ENCODE data around the gene PFKL.

The PFKL gene

GRCh38 chr21:44299458-44300261 is at the start of gene PFKL:
Gene PFKL, plus strand, starts transcription at chr21:44300053. Its CDS starts 53 bp downstream, at chr21:44300106.
- peak; percentile 45 for DNase-seq

GRCh38 chr21:44253832-44254710 is 45.8 kb upstream of the PFKL start:
- DNase-seq = no peak

- DNase-seq = peak; percentile 28
Measured at GRCh38 chr21:44255511-44255981, 44.3 kb upstream of the PFKL start.

- DNase-seq = no peak
Measured at GRCh38 chr21:44258056-44258725, 41.7 kb upstream of the PFKL start.

- DNase-seq = no peak
Measured at GRCh38 chr21:44259082-44259705, 40.7 kb upstream of the PFKL start.

- DNase-seq = no peak
Measured at GRCh38 chr21:44260066-44260465, 39.8 kb upstream of the PFKL start.

- DNase-seq = no peak
Measured at GRCh38 chr21:44260791-44261631, 38.8 kb upstream of the PFKL start.

GRCh38 chr21:44261675-44262295 is 38.1 kb upstream of the PFKL start, which contains the start of gene DNMT3L:
Gene DNMT3L, minus strand, starts transcription at chr21:44261897. Its CDS starts 638 bp downstream, at chr21:44261259.
- no peak for DNase-seq

- DNase-seq = no peak
Measured at GRCh38 chr21:44262338-44263056, 37.4 kb upstream of the PFKL start.

GRCh38 chr21:44263221-44263760 is 36.6 kb upstream of the PFKL start:
- DNase-seq = no peak

- DNase-seq = no peak
Measured at GRCh38 chr21:44263768-44264167, 36.1 kb upstream of the PFKL start.

- no peak for DNase-seq
Measured at GRCh38 chr21:44265734-44266270, 34.1 kb upstream of the PFKL start.

GRCh38 chr21:44267655-44268142 is 32.2 kb upstream of the PFKL start:
- DNase-seq = no peak

GRCh38 chr21:44269090-44269489 is 30.8 kb upstream of the PFKL start:
- DNase-seq = no peak

GRCh38 chr21:44271558-44272283 is 28.1 kb upstream of the PFKL start:
- no peak for DNase-seq

GRCh38 chr21:44272284-44272858 is 27.5 kb upstream of the PFKL start:
- DNase-seq = no peak

GRCh38 chr21:44273046-44273445 is 26.8 kb upstream of the PFKL start:
- DNase-seq = no peak

- no peak for DNase-seq
Measured at GRCh38 chr21:44275041-44275440, 24.8 kb upstream of the PFKL start.

All from fibroblast of upper back skin (primary cell).